SK-N-SH treated with all-trans-retinoic acid at 6 μM for 48 hours (cell line): ENCODE data around the gene IQCN.

Source experiments
- ATAC-seq: fragments of 200-7000 bp; cut with Tn5 transposase; 3 replicates; pipeline ENCODE4 v1.9.1; 2020; ENCODE audit warnings: mild to moderate bottlenecking, moderate library complexity
- ARNTL ChIP-seq: fragments of 450-650 bp; formaldehyde crosslinking; IDR thresholded peaks from 2 replicates; pipeline ENCODE4 v1.5.0; 2020; ENCODE audit warnings: low read depth, mild to moderate bottlenecking, moderate library complexity, borderline replicate concordance
- BACH2 ChIP-seq: fragments of 250-450 bp; sonication (Bioruptor Pico); IDR thresholded peaks from 2 replicates; pipeline ENCODE4 v1.9.0; 2021; ENCODE audit warnings: mild to moderate bottlenecking, borderline replicate concordance
- CSDC2 ChIP-seq: fragments of 250-450 bp; sonication (Bioruptor Pico); IDR thresholded peaks from 2 replicates; pipeline ENCODE4 v1.5.0; 2020; ENCODE audit warnings: mild to moderate bottlenecking, moderate library complexity
- ESRRG ChIP-seq: fragments of 250-450 bp; sonication (Bioruptor Pico); IDR thresholded peaks from 2 replicates; pipeline ENCODE4 v1.6.1; 2021; ENCODE audit warnings: mild to moderate bottlenecking
- ISL1 ChIP-seq: fragments of 250-450 bp; sonication (Bioruptor Pico); IDR thresholded peaks from 2 replicates; pipeline ENCODE4 v2.1.2; 2022; ENCODE audit warnings: mild to moderate bottlenecking, moderate library complexity
- OSR1 ChIP-seq: fragments of 250-450 bp; sonication (Bioruptor Pico); IDR thresholded peaks from 2 replicates; pipeline ENCODE4 v1.8.0; 2022; ENCODE audit warnings: moderate library complexity, mild to moderate bottlenecking, inconsistent platforms
- PPARA ChIP-seq: fragments of 250-450 bp; sonication (Bioruptor Pico); IDR thresholded peaks from 2 replicates; pipeline ENCODE4 v1.5.0; 2020; ENCODE audit warnings: mild to moderate bottlenecking, borderline replicate concordance
- SNAI2 ChIP-seq: fragments of 250-450 bp; sonication (Bioruptor Pico); IDR thresholded peaks from 2 replicates; pipeline ENCODE4 v1.5.0; 2020; ENCODE audit warnings: mild to moderate bottlenecking, moderate library complexity
- TCF4 ChIP-seq: fragments of 250-450 bp; sonication (Bioruptor Pico); IDR thresholded peaks from 2 replicates; pipeline ENCODE4 v1.8.0; 2021; ENCODE audit warnings: mild to moderate bottlenecking, moderate library complexity, borderline replicate concordance
- TOX ChIP-seq: fragments of 250-450 bp; sonication (Bioruptor Pico); IDR thresholded peaks from 2 replicates; pipeline ENCODE4 v1.8.0; 2021; ENCODE audit warnings: mild to moderate bottlenecking, moderate library complexity, borderline replicate concordance
- ZC3H10 ChIP-seq: fragments of 250-450 bp; sonication (Bioruptor Pico); IDR thresholded peaks from 2 replicates; pipeline ENCODE4 v1.5.1; 2021; ENCODE audit warnings: mild to moderate bottlenecking, moderate library complexity
- ZFP3 ChIP-seq: fragments of 250-450 bp; sonication (Bioruptor Pico); IDR thresholded peaks from 2 replicates; pipeline ENCODE4 v1.5.0; 2020; ENCODE audit warnings: mild to moderate bottlenecking, moderate library complexity
- ZFP30 ChIP-seq: fragments of 450-650 bp; formaldehyde crosslinking; IDR thresholded peaks from 2 replicates; pipeline ENCODE4 v1.5.0; 2022; ENCODE audit warnings: mild to moderate bottlenecking, moderate library complexity
- ZNF565 ChIP-seq: fragments of 450-650 bp; formaldehyde crosslinking; conservative IDR thresholded peaks from 2 replicates; pipeline ENCODE4 v1.5.0; 2020; ENCODE audit warnings: low read depth, mild to moderate bottlenecking, moderate library complexity
- ZNF70 ChIP-seq: fragments of 450-650 bp; formaldehyde crosslinking; IDR thresholded peaks from 2 replicates; pipeline ENCODE4 v1.5.0; 2020; ENCODE audit warnings: mild to moderate bottlenecking, moderate library complexity
- ZNF8 ChIP-seq: fragments of 450-650 bp; formaldehyde crosslinking; IDR thresholded peaks from 2 replicates; pipeline ENCODE4 v1.5.0; 2020; ENCODE audit warnings: mild to moderate bottlenecking, moderate library complexity
- TF ChIP-seq, protein P1 (sequence below): fragments of 250-450 bp; sonication (Bioruptor Pico); IDR thresholded peaks from 2 replicates; pipeline ENCODE4 v1.8.0; 2021; ENCODE audit warnings: low read depth, mild to moderate bottlenecking, moderate library complexity, borderline replicate concordance
- TF ChIP-seq, protein P2 (sequence below): fragments of 250-450 bp; sonication (Bioruptor Pico); IDR thresholded peaks from 2 replicates; pipeline ENCODE4 v1.8.0; 2020; ENCODE audit warnings: mild to moderate bottlenecking, moderate library complexity, borderline replicate concordance
- TF ChIP-seq, protein P3 (sequence below): fragments of 250-450 bp; sonication (Bioruptor Pico); IDR thresholded peaks from 2 replicates; pipeline ENCODE4 v1.5.1; 2020; ENCODE audit warnings: low read depth, mild to moderate bottlenecking, moderate library complexity
- TF ChIP-seq, protein P4 (sequence below): fragments of 250-450 bp; sonication (Bioruptor Pico); IDR thresholded peaks from 2 replicates; pipeline ENCODE4 v1.5.0; 2020; ENCODE audit warnings: mild to moderate bottlenecking, moderate library complexity
- TF ChIP-seq, protein P5 (sequence below): fragments of 250-450 bp; sonication (Bioruptor Pico); IDR thresholded peaks from 2 replicates; pipeline ENCODE4 v1.5.1; 2021; ENCODE audit warnings: mild to moderate bottlenecking, moderate library complexity

The IQCN gene

DNA sequence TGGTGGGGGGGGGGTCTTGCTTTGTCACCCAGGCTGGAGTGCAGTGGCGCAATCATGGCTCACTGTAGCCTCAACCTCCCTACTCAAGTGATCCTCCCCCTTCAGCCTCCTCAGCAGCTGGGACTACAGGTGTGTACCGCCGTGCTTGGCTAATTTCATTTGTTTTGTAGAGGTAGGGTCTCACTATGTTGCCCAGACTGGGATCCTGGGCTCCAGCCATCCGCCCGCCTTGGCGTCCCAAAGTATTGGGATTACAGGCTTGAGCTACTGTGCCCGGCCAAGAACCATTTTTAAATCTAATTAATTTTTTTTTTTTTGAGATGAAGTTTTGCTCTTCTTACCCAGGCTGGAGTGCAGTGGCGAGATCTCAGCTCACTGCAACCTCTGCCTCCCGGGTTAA is 25.4 kb upstream of the IQCN start:
- TF ChIP-seq, protein P1, sequence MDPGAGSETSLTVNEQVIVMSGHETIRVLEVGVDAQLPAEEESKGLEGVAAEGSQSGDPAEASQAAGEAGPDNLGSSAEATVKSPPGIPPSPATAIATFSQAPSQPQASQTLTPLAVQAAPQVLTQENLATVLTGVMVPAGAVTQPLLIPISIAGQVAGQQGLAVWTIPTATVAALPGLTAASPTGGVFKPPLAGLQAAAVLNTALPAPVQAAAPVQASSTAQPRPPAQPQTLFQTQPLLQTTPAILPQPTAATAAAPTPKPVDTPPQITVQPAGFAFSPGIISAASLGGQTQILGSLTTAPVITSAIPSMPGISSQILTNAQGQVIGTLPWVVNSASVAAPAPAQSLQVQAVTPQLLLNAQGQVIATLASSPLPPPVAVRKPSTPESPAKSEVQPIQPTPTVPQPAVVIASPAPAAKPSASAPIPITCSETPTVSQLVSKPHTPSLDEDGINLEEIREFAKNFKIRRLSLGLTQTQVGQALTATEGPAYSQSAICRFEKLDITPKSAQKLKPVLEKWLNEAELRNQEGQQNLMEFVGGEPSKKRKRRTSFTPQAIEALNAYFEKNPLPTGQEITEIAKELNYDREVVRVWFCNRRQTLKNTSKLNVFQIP, result no peak
- TF ChIP-seq SNAI2 (CRISPR knock-in tag) (no peak), ZNF8 (no peak), ZNF565 (no peak), ZFP30 (no peak), ESRRG (CRISPR knock-in tag) (no peak), PPARA (CRISPR knock-in tag) (no peak), ARNTL (CRISPR knock-in tag) (no peak), TCF4 (CRISPR knock-in tag) (no peak), TOX (CRISPR knock-in tag) (no peak), BACH2 (no peak), ZNF70 (no peak), ISL1 (CRISPR knock-in tag) (no peak), ZFP3 (no peak), OSR1 (CRISPR knock-in tag) (no peak), CSDC2 (no peak), ZC3H10 (CRISPR knock-in tag) (no peak)
- TF ChIP-seq, protein P2, sequence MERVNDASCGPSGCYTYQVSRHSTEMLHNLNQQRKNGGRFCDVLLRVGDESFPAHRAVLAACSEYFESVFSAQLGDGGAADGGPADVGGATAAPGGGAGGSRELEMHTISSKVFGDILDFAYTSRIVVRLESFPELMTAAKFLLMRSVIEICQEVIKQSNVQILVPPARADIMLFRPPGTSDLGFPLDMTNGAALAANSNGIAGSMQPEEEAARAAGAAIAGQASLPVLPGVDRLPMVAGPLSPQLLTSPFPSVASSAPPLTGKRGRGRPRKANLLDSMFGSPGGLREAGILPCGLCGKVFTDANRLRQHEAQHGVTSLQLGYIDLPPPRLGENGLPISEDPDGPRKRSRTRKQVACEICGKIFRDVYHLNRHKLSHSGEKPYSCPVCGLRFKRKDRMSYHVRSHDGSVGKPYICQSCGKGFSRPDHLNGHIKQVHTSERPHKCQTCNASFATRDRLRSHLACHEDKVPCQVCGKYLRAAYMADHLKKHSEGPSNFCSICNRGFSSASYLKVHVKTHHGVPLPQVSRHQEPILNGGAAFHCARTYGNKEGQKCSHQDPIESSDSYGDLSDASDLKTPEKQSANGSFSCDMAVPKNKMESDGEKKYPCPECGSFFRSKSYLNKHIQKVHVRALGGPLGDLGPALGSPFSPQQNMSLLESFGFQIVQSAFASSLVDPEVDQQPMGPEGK (CRISPR knock-in tag), result no peak
- TF ChIP-seq, protein P3, sequence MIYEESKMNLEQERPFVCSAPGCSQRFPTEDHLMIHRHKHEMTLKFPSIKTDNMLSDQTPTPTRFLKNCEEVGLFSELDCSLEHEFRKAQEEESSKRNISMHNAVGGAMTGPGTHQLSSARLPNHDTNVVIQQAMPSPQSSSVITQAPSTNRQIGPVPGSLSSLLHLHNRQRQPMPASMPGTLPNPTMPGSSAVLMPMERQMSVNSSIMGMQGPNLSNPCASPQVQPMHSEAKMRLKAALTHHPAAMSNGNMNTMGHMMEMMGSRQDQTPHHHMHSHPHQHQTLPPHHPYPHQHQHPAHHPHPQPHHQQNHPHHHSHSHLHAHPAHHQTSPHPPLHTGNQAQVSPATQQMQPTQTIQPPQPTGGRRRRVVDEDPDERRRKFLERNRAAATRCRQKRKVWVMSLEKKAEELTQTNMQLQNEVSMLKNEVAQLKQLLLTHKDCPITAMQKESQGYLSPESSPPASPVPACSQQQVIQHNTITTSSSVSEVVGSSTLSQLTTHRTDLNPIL (CRISPR knock-in tag), result no peak
- TF ChIP-seq, protein P4, sequence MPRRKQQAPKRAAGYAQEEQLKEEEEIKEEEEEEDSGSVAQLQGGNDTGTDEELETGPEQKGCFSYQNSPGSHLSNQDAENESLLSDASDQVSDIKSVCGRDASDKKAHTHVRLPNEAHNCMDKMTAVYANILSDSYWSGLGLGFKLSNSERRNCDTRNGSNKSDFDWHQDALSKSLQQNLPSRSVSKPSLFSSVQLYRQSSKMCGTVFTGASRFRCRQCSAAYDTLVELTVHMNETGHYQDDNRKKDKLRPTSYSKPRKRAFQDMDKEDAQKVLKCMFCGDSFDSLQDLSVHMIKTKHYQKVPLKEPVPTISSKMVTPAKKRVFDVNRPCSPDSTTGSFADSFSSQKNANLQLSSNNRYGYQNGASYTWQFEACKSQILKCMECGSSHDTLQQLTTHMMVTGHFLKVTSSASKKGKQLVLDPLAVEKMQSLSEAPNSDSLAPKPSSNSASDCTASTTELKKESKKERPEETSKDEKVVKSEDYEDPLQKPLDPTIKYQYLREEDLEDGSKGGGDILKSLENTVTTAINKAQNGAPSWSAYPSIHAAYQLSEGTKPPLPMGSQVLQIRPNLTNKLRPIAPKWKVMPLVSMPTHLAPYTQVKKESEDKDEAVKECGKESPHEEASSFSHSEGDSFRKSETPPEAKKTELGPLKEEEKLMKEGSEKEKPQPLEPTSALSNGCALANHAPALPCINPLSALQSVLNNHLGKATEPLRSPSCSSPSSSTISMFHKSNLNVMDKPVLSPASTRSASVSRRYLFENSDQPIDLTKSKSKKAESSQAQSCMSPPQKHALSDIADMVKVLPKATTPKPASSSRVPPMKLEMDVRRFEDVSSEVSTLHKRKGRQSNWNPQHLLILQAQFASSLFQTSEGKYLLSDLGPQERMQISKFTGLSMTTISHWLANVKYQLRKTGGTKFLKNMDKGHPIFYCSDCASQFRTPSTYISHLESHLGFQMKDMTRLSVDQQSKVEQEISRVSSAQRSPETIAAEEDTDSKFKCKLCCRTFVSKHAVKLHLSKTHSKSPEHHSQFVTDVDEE, result no peak
- no peak for ATAC-seq

DNA sequence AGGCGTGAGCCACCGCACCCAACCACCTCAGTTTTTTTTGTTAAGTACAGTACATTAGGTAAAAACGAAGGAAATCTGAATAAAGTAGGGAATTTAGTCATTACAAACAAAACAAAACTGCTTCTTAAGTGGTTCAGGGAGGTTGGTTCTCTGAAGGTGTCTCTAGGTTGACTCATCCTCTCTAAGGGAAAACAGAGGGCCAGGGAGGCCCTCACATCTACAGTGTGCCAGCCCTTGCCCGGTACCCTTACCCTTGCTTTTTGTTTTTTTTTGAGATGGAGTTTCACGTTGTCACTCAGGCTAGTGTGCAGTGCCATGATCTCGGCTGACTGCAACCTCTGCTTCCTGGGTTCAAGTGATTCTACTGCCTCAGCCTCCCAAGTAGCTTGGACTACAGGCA is 24.3 kb upstream of the IQCN start:
- 0 out of 3 replicates have a peak, but pooled peaks have one; percentile 16 for ATAC-seq
- TF ChIP-seq TCF4 (CRISPR knock-in tag), result no peak
- TF ChIP-seq, protein P4, result no peak
- TF ChIP-seq ZFP30, result no peak
- no peak for TF ChIP-seq ZNF70
- TF ChIP-seq ZNF565, result no peak

DNA sequence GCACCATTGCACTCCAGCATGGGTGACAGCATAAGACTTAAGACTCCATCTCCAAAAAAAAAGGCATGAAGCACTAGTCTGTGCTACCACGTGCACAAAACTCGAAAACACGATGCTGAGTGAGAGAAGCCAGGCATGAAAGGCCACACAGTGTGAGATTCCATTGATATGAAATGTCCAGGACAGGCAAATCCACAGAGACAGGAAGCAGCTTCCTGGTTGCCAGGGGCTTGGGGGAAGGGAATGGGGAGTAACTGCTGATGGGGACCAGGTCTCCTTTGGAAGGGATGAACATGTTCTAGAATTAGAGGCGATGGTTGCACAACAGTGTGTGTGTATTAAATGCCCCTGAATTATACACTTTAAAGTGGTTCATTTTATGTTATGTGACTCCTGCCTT is 23.1 kb upstream of the IQCN start:
- no peak for ATAC-seq
- TF ChIP-seq, protein P2 (CRISPR knock-in tag), result no peak
- TF ChIP-seq ISL1 (CRISPR knock-in tag) (no peak), BACH2 (no peak), PPARA (CRISPR knock-in tag) (no peak)
- TF ChIP-seq, protein P3 (CRISPR knock-in tag), result no peak
- TF ChIP-seq, protein P5, sequence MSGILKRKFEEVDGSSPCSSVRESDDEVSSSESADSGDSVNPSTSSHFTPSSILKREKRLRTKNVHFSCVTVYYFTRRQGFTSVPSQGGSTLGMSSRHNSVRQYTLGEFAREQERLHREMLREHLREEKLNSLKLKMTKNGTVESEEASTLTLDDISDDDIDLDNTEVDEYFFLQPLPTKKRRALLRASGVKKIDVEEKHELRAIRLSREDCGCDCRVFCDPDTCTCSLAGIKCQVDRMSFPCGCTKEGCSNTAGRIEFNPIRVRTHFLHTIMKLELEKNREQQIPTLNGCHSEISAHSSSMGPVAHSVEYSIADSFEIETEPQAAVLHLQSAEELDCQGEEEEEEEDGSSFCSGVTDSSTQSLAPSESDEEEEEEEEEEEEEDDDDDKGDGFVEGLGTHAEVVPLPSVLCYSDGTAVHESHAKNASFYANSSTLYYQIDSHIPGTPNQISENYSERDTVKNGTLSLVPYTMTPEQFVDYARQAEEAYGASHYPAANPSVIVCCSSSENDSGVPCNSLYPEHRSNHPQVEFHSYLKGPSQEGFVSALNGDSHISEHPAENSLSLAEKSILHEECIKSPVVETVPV (CRISPR knock-in tag), result no peak
